GM23338 (cell line): ENCODE measurements around the gene FHL2. TPM values are rescaled to one million over a fixed set of nuclear protein-coding genes. Genes with fewer than 3 reads are reported as not detected.

ENCODE experiments used
- ATAC-seq: fragments of 200-7000 bp; cut with Tn5 transposase; 3 replicates; pipeline ENCODE4 v1.9.1; 2020
- DNase-seq: peaks from one replicate; pipeline ENCODE4 v3.0.0-alpha.2; 2015; ENCODE audit warnings: low spot score
- H2AFZ ChIP-seq: fragments of 200-600 bp; sonication (generic); 2 replicates; pipeline ENCODE4 v1.8.0; 2016; ENCODE audit warnings: antibody characterized with exemption, mild to moderate bottlenecking, moderate library complexity
- H3F3A ChIP-seq: fragments of 200-600 bp; sonication (generic); replicated peaks from 2 replicates; pipeline ENCODE4 v1.8.0; 2017; ENCODE audit warnings: antibody characterized with exemption, mixed run types, low read depth
- H3K27ac ChIP-seq: fragments of 200-600 bp; sonication (generic); 2 replicates; pipeline ENCODE4 v1.6.1; 2016; ENCODE audit warnings: low read depth
- H3K27me3 ChIP-seq: fragments of 200-600 bp; sonication (generic); 2 replicates; pipeline ENCODE4 v1.8.0; 2016; ENCODE audit warnings: mild to moderate bottlenecking, mixed run types, moderate library complexity; ENCODE audit not compliant: insufficient read depth
- H3K36me3 ChIP-seq: fragments of 200-600 bp; sonication (generic); 2 replicates; pipeline ENCODE4 v1.8.0; 2016; ENCODE audit warnings: mild to moderate bottlenecking; ENCODE audit not compliant: insufficient read depth
- H3K4me1 ChIP-seq: fragments of 200-600 bp; sonication (generic); 2 replicates; pipeline ENCODE4 v1.8.0; 2016; ENCODE audit warnings: mild to moderate bottlenecking, moderate library complexity; ENCODE audit not compliant: insufficient read depth
- H3K4me2 ChIP-seq: fragments of 200-600 bp; sonication (generic); 2 replicates; pipeline ENCODE4 v1.7.1; 2017; ENCODE audit warnings: mixed run types
- H3K4me3 ChIP-seq: fragments of 200-600 bp; sonication (generic); 2 replicates; pipeline ENCODE4 v1.6.1; 2016; ENCODE audit warnings: mixed run types
- H3K79me2 ChIP-seq: fragments of 200-600 bp; sonication (generic); replicated peaks from 2 replicates; pipeline ENCODE4 v1.8.0; 2017; ENCODE audit warnings: mild to moderate bottlenecking; ENCODE audit not compliant: insufficient read depth
- H3K9me2 ChIP-seq: fragments of 200-600 bp; sonication (generic); 2 replicates; pipeline ENCODE4 v1.8.0; 2017; ENCODE audit not compliant: insufficient read depth
- H4K20me1 ChIP-seq: fragments of 200-600 bp; sonication (generic); replicated peaks from 2 replicates; pipeline ENCODE4 v1.8.0; 2017; ENCODE audit warnings: mild to moderate bottlenecking; ENCODE audit not compliant: insufficient read depth
- H3K27ac Mint-ChIP-seq: 2 replicates; pipeline ENCODE4 v1.8.0; 2020; ENCODE audit warnings: inconsistent platforms, mild to moderate bottlenecking, moderate library complexity, mixed read lengths
- H3K27me3 Mint-ChIP-seq: 3 replicates; pipeline ENCODE4 v1.8.0; 2022; ENCODE audit warnings: low read depth, mild to moderate bottlenecking, moderate library complexity, mixed read lengths, inconsistent platforms; ENCODE audit not compliant: insufficient read depth, poor library complexity
- H3K36me3 Mint-ChIP-seq: 3 replicates; pipeline ENCODE4 v1.8.0; 2021; ENCODE audit warnings: low read depth, mild to moderate bottlenecking, inconsistent platforms, moderate library complexity, mixed read lengths
- H3K4me1 Mint-ChIP-seq: 3 replicates; pipeline ENCODE4 v1.8.0; 2020; ENCODE audit warnings: mild to moderate bottlenecking, inconsistent platforms, mixed read lengths
- H3K4me3 Mint-ChIP-seq: 3 replicates; pipeline ENCODE4 v1.8.0; 2021; ENCODE audit warnings: moderate library complexity, mild to moderate bottlenecking, inconsistent platforms, mixed read lengths
- H3K9me3 Mint-ChIP-seq: 3 replicates; pipeline ENCODE4 v1.8.0; 2020; ENCODE audit warnings: moderate library complexity, mild to moderate bottlenecking, inconsistent platforms, mixed read lengths
- EZH2phosphoT487 ChIP-seq: fragments of 200-600 bp; sonication (generic); IDR thresholded peaks from one replicate; pipeline ENCODE4 v1.8.1; 2018; ENCODE audit warnings: antibody characterized with exemption; ENCODE audit not compliant: unreplicated experiment
- JUNB ChIP-seq: IDR thresholded peaks from one replicate; pipeline ENCODE4 v1.6.1; 2016; ENCODE audit warnings: antibody characterized with exemption; ENCODE audit not compliant: unreplicated experiment
- NANOG ChIP-seq: IDR thresholded peaks from 2 replicates; pipeline ENCODE4 v1.6.1; 2016; ENCODE audit warnings: antibody characterized with exemption, borderline replicate concordance
- POLR2AphosphoS5 ChIP-seq: IDR thresholded peaks from 2 replicates; pipeline ENCODE4 v1.6.1; 2016; ENCODE audit warnings: antibody characterized with exemption, low read depth
- STAT1 ChIP-seq: IDR thresholded peaks from one replicate; pipeline ENCODE4 v1.6.1; 2016; ENCODE audit warnings: antibody characterized with exemption; ENCODE audit not compliant: unreplicated experiment
- ZNF114 ChIP-seq: fragments of 250-450 bp; sonication (Bioruptor Pico); IDR thresholded peaks from 2 replicates; pipeline ENCODE4 v1.5.0; 2020; ENCODE audit warnings: mild to moderate bottlenecking, moderate library complexity
- ZNF331 ChIP-seq: fragments of 250-450 bp; sonication (Bioruptor Pico); IDR thresholded peaks from 2 replicates; pipeline ENCODE4 v1.5.0; 2020; ENCODE audit warnings: low read depth, mild to moderate bottlenecking, moderate library complexity
- ZNF462 ChIP-seq: fragments of 250-450 bp; sonication (Bioruptor Pico); IDR thresholded peaks from 2 replicates; pipeline ENCODE4 v1.5.0; 2020; ENCODE audit warnings: mild to moderate bottlenecking, moderate library complexity
- polyA plus RNA-seq: library from polyadenylated mRNA; unstranded; fragments of >200 nt; fragmentation: Nextera tagmentation; extraction: Ambion mirVana; gene quantifications from 2 replicates; pipeline ENCODE4 v1.2.1, GENCODE V29; 2016
- total RNA-seq: library from RNA; depleted of rRNA; stranded (reverse); fragments of >200 nt; shearing (Covaris generic); gene quantifications from 2 replicates; pipeline ENCODE4 v1.2.3, GENCODE V29; 2014

FHL2 gene
- total and polyA plus RNA-seq, 2 experiments from 2014 or later: 29.0 to 30.9 TPM

DNA sequence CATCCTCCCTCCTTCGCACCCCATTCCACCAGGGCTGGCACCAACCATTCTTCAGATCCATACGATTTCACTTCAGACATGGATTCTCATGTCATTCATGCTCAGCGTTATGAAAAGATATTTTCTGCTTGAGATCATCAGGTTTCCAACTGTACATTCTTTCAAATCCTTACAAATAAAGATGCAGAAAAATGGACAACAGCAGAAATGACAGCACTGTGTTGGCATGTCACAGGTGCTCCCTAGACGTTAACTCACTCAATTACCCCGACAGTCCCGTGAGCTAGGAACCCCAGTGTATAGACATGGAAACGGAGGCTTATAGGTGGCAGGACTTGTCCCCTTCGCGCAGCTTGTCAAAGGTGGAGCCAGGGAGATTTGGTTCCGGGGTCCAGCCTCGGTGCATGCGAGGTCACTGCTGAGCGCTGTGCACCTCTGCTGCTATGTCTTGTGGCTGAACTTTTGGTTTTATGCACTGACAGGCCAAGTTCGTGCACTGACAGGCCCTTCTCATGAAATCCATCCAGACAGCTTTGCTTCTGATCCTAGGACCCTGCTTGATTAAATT is 17.7 kb downstream of the FHL2 start:
- H3K4me1 Mint-ChIP-seq: no peaks in the 10 kb centered on the region

More for the DNA sequence above, 17.7 kb downstream of the FHL2 start:
- Histone ChIP-seq H2AFZ (no peak overlapping the region), H3K4me3 (no peak overlapping the region), H3K4me2 (no peak overlapping the region), H3K27me3 (no peaks in the 10 kb centered on the region), H3F3A (no peaks in the 10 kb centered on the region), H4K20me1 (peaks cover 5% of the 10 kb centered on the region; the same call in 1 of the 2 replicates), H3K79me2 (0 out of 2 replicates have a peak, but pooled peaks cover 2% of the 10 kb centered on the region), H3K4me1 (no peaks in the 10 kb centered on the region), H3K9me2 (no peaks in the 10 kb centered on the region), H3K27ac (no peak overlapping the region), H3K36me3 (no peaks in the 10 kb centered on the region)
- Mint-ChIP-seq H3K9me3 (no peaks in the 10 kb centered on the region), H3K27ac (no peak overlapping the region), H3K27me3 (no peaks in the 10 kb centered on the region), H3K36me3 (peaks cover 29% of the 10 kb centered on the region), H3K4me3 (no peak overlapping the region)
- ATAC-seq: no peak
- DNase-seq: no peak
- TF ChIP-seq ZNF114 (CRISPR knock-in tag) (no peak), JUNB (no peak), ZNF462 (CRISPR knock-in tag) (no peak), ZNF331 (CRISPR knock-in tag) (no peak), POLR2AphosphoS5 (no peak), STAT1 (no peak), NANOG (no peak), EZH2phosphoT487 (no peak)
